HPDE6-E6E7 (cell line): ENCODE data around the gene PADI4.
"Not testable (repeated sequence)": the region's sequence is repeated elsewhere in the genome, so short reads cannot be mapped to it uniquely, and the experiment has no call there.

Experiments used
- DNase-seq: peaks from one replicate; pipeline ENCODE4 v3.0.0; 2011; ENCODE audit warnings: missing footprints; ENCODE audit errors: extremely low spot score

The PADI4 gene

DNA sequence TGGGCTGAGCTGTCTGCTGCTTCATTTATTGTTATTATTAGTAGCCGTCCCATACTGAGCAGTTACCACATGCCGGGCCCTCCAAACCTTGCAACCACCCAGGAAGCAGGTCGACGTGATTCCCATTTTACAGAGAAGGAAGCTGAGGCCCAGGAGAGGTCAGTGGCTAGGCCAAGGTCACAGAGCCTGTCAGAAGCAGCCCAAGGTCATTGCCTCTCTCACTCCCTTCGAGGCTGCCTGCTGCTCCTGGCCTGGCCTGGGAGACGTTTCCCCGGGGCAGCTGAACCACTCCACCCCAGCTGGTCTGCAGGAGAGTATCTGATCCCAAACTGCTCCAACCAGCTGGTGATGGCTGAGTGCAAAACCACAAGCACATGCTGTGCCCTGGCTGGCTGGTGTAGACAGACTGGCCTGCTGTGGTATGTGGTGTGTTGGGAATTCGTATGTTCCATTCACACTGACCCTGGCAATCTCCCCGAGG, 6.5 kb downstream of the PADI4 start:
- no peak for DNase-seq

GRCh38 chr1:17315542-17316130, 7.6 kb downstream of the PADI4 start:
- no peak for DNase-seq

- no peak for DNase-seq
Measured at GRCh38 chr1:17316704-17317103, 8.7 kb downstream of the PADI4 start.

DNA sequence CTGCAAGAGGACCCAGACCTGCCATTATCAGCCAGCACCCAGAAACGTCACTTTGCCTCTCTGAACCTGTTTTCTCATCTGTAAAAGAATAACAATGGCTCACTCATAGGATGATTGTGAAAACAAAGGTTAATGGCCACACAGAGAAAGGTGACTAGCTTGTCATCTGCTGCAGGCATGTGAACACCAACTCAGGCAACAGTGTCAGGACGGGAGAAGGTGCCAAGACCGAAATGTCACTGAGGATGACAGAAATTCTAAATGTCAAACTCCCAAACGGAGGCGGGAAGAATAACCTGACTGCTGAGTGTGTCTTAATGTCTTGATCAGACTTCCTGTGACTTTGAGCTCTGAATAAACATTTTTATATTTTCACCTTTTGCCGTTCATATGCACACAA, 10.3 kb downstream of the PADI4 start:
- DNase-seq = no peak

DNA sequence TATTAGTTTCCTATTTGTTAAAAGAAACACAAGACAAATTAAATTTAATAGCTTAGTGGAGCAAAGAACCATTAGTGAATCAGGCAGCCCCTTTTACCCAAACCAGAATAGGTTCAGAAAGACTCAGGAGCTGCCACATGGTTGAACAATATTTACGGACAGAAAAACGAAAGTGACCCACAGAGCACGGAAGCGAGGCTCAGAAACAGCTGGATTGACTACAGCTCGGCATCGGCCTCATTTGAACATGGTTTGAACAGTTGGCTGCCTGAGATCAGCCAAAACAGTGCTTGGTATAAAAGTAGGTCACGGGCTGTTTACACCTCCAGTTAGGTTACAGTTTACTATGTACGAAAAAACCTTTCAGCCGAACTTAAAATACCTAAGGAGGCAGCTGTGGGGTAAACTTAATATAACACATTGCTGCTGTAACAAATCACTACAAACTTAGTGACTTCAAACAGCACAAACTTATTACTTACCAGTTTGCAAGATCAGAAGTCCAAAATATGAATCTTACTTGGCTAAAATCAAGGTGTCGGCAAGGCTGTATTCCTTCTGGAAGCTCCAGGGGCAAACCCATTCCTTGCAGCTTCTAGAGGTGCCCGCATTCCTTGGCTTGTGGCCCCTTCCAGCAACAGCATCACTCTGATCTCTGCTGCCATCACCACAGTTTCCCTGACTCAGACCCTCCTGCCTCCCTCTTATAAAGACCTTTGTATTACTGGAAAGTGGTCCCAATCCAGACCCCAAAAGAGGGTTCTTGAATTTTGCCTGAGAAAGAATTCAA, 11.8 kb downstream of the PADI4 start:
- no peak for DNase-seq

DNA sequence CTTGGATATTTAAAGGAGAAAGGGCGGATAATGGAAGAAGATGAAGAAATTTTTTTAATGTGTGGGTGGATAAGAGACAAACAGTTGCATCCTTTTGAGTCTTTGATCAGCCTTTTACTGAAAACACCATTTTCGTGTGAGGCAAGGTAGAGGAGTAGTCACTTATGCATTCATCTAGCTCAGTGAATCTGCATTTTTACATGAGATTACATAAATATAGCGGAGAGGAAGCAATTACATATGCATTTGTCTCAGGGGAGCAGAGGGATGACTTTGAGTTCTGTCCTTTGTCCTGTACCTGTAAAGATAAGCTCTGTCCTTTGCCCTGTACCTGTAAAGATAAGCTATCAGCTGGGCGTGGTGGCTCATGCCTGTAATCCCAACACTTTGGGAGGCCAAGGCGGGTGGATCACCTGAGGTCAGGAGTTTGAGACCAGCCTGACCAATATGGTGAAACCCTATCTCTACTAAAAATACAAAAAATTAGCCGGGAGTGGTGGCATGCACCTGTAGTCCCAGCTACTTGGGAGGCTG, 13.9 kb downstream of the PADI4 start:
- DNase-seq = not testable (repeated sequence)

- DNase-seq = no peak
Measured at GRCh38 chr1:17328855-17329254, 20.9 kb downstream of the PADI4 start.

DNA sequence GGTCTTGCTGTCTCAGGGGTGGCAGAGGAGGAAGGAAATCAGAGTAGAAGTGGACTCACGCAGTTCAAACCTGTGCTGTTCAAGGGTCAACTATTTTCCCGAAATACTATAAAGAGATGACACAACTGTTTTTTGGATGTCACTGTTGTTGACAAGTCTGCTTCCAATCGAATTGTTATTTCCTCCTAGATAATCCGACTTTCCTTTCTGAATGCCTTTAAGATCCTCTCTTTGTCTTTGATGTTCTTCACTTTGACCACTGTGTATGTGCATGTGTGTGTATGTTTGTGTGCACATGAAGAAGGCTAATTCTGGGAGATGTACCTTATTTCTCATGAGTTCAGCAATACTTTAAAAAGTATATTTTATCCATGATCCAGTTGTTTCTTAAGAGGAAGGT, 21.6 kb downstream of the PADI4 start:
- DNase-seq = no peak

DNA sequence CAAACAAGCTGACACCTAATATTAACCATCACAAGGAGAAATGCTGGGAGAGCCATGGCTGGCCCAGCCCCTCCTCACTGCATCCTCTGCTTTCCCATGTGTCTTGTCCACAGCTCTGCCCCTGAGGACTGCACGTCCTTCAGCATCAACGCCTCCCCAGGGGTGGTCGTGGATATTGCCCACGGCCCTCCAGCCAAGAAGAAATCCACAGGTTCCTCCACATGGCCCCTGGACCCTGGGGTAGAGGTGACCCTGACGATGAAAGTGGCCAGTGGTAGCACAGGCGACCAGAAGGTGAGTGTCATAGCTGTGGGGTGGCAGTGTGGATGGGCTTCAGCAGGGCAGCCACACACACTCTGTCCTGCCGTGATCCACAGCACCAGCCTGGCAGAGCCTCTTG, 22.9 kb downstream of the PADI4 start:
- no peak for DNase-seq

DNA sequence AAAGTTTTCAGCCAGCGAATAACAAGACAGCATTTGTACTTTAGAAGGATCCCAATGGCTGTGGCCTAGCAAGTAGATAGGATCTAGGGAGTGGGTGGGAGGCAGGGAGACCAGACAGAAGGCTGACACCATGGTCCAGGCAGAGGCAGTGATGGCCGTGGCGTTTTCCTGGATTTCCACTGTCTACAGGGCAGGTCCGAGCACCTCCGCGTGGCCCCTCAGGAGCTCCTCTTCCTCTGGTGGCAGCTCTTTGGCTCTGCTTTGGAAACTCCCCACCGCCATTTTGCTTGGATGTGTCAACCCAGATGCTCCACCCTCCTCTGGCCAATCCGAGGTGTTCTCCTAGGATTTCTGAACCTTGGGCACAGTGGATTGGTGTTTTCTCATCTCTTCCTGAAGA, 25.1 kb downstream of the PADI4 start:
- no peak for DNase-seq

DNA sequence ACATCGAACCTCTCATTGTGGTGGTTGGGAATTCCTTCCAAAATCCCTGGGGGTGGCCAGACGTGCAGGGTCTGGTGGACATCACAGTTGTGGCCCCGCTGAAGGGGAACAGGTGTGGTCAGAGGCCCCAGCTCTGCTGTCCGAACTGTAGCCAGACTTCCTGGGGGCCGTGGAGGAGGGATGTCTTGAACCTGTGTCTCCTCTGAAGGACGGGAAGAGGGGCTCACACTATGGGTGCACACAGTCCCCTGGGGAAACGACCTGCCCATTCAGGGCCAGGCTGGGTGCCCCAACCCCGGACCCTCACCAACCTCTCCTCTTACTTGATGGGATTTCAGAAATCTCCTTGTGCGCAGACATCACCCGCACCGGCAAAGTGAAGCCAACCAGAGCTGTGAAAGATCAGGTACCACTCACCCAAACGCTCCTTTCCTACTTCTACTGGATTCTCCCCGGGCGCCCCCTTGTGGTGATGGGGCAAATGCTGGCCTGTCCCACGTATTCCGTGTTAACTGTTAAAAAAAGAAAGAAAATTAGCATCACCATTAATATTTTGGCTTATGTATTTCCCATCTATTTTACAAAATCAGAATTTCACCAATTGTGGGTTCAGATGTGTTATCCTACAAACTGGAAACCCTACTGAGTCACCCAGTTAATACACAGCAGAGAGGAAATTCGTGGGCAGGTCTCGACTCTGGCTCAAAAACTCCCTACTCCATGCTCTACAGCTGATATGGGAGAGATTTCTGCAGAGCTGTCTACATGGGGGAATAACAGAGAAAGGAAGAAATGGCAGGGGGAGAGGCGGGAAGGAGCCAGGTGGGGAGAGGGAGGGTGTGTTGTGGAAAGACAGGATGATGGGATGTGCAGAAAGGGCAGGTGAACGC, 28.1 kb downstream of the PADI4 start:
- DNase-seq = peak; percentile 41

DNA sequence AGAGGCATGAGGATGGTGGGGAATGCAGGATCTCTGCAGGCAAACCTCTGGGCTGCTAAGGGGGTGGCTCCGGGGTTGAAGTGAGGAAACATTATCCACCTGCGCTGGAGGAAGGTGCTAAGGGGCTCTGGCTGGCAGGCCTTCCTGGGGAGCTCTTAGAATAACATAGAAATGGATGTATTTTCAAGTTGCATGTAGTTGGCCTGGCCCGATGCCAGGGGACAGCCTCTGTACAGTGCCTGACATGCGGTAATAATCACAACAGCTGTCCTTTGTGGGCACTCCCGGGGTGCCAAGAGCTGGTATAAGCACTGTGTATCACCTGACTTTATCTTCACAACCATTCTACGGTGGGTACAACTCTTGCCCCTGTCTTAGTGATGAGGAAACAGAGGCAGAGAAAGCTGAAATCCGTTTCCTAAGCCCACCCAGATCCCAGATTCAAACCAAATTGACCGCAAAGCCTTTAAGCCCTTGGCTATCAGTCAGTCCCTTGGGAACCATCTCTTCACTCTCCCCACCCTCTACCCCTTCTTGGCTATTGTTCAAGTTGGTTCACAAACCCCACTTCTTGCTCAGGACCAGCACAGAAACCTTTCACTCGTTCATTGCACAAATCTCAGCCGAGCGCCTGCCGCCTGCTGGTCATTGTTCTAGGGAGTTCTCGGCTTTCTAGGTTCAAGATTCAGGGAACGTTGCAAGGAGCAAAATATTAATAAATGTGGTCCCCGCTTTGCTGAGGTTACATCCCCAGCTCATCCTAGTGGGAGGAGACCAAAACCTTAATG, 30.9 kb downstream of the PADI4 start:
- no peak for DNase-seq

DNA sequence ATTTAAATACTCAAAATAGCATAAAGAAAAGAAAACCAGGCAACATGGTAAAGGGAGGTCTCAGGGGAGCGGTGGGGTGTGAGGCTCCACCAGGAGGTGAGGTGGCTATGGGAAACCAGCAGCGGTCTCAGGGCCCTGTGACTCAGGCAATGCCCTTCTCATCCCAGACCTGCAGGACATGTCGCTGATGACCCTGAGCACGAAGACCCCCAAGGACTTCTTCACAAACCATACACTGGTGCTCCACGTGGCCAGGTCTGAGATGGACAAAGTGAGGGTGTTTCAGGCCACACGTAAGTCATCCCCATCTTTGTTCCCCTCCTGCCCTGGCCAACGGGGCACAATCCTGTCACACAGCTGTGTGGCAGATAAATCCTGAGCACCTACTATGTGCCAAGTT, 31.5 kb downstream of the PADI4 start:
- DNase-seq = no peak

GRCh38 chr1:17340358-17340757, 32.4 kb downstream of the PADI4 start:
- DNase-seq = no peak

- no peak for DNase-seq
Measured at GRCh38 chr1:17342014-17342441, 34.0 kb downstream of the PADI4 start.

- DNase-seq = not testable (repeated sequence)
Measured at GRCh38 chr1:17345506-17345905, 37.5 kb downstream of the PADI4 start.

GRCh38 chr1:17346046-17346789, 38.2 kb downstream of the PADI4 start:
- DNase-seq = no peak

GRCh38 chr1:17347769-17348592, 40.0 kb downstream of the PADI4 start:
- peak; percentile 89 for DNase-seq

GRCh38 chr1:17348593-17349234, 40.7 kb downstream of the PADI4 start:
- no peak for DNase-seq
